Measurements from ENCODE around the gene TIMM50.

- TF ChIP-seq CTCF (IDR thresholded peaks at IDR 0.05) (no peak), POLR2AphosphoS5 (IDR thresholded peaks at IDR 0.05) (no peak), POLR2A (IDR thresholded peaks at IDR 0.05) (no peak), EP300 (IDR thresholded peaks at IDR 0.05) (no peak)
Measured at GRCh38 chr19:39492225-39492624, 11.6 kb downstream of the TIMM50 start.
